ENCODE results near the gene VAMP1.

Gene VAMP1

DNA sequence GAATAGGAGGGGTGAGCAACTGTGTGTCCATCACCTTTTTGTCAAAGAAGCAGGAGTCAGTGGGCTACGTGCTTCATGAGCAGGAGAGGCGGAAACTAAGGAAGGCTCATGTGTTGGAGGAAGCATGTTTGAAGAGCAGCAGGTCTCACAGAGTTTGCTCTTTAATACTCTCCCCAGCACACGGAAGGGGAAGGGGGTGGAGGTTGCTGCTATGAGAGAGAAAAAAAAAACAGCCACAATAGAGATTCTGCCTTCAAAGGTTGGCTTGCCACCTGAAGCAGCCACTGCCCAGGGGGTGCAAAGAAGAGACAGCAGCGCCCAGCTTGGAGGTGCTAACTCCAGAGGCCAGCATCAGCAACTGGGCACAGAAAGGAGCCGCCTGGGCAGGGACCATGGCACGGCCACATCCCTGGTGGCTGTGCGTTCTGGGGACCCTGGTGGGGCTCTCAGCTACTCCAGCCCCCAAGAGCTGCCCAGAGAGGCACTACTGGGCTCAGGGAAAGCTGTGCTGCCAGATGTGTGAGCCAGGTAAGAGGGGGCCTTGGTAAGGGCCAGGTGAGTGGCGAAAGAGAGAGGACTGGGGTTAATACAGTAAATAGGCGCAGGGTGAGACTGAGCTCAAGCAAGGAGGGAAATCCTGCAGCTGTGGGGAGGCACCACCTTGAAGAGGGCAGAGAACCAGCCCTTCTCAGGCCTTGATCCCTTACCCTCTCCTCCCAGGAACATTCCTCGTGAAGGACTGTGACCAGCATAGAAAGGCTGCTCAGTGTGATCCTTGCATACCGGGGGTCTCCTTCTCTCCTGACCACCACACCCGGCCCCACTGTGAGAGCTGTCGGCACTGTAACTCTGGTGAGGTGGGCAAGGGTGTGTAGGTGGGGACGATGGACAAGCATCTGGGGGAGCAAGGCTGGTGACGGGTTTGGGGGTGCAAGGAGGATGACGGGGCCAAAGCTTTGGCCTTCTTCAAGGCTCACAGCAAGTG is 25.5 kb downstream of the VAMP1 start, which contains the start of gene CD27:
TSS of gene CD27 (plus strand) at position 252 of the 985 bp plus-strand sequence. CDS start at position 393, 141 bp downstream.
- TF ChIP-seq MYC (IDR thresholded peaks at IDR 0.05; ENCODE audit: low read depth, low read length) (no peak), POLR2A (IDR thresholded peaks at IDR 0.05; ENCODE audit: extremely low read depth, insufficient read length) (no peak)
- TF ChIP-seq, protein P1, sequence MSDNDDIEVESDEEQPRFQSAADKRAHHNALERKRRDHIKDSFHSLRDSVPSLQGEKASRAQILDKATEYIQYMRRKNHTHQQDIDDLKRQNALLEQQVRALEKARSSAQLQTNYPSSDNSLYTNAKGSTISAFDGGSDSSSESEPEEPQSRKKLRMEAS (IDR thresholded peaks at IDR 0.05; ENCODE audit: low read depth, low read length): no peak
- TF ChIP-seq, protein P2, sequence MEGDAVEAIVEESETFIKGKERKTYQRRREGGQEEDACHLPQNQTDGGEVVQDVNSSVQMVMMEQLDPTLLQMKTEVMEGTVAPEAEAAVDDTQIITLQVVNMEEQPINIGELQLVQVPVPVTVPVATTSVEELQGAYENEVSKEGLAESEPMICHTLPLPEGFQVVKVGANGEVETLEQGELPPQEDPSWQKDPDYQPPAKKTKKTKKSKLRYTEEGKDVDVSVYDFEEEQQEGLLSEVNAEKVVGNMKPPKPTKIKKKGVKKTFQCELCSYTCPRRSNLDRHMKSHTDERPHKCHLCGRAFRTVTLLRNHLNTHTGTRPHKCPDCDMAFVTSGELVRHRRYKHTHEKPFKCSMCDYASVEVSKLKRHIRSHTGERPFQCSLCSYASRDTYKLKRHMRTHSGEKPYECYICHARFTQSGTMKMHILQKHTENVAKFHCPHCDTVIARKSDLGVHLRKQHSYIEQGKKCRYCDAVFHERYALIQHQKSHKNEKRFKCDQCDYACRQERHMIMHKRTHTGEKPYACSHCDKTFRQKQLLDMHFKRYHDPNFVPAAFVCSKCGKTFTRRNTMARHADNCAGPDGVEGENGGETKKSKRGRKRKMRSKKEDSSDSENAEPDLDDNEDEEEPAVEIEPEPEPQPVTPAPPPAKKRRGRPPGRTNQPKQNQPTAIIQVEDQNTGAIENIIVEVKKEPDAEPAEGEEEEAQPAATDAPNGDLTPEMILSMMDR (IDR thresholded peaks at IDR 0.05; ENCODE audit: low read depth, low read length): no peak
- no peak within 1 kb of the TSS for H3K4me3 ChIP-seq (ENCODE audit: low read depth, low read length)
- no peak for DNase-seq (ENCODE audit: low read depth)

DNA sequence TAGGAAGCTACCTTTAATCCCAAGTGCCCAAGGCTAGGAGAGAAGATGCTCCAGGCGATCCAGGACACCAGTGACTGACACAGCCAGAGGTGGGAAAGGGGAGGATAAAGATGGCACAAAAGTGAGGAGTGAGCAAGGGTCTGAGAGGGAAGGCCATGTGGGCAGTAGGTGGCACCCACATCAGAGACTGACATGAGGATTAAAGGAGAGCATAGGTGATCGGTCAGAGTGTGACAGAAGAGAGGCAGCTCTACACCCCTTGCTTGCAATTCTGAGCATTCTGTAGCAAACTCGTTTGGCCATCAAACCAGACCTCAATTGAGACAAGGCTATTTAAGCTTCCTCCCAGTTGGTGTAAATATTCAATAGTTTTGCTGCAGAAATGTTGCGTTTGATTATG is 26.4 kb downstream of the VAMP1 start:
- TF ChIP-seq, protein P2 (IDR thresholded peaks at IDR 0.05; ENCODE audit: low read depth, low read length): no peak
- TF ChIP-seq, protein P1 (IDR thresholded peaks at IDR 0.05; ENCODE audit: low read depth, low read length): no peak
- TF ChIP-seq MYC (IDR thresholded peaks at IDR 0.05; ENCODE audit: low read depth, low read length): no peak
- H3K4me3 ChIP-seq (ENCODE audit: low read depth, low read length): no peak overlapping the region
- DNase-seq (ENCODE audit: low read depth): no peak

- DNase-seq (ENCODE audit: low read depth): no peak
- TF ChIP-seq, protein P1 (IDR thresholded peaks at IDR 0.05; ENCODE audit: low read depth, low read length): no peak
- TF ChIP-seq MYC (IDR thresholded peaks at IDR 0.05; ENCODE audit: low read depth, low read length): no peak
- no peak for TF ChIP-seq POLR2A (IDR thresholded peaks at IDR 0.05; ENCODE audit: extremely low read depth, insufficient read length)
- TF ChIP-seq, protein P2 (IDR thresholded peaks at IDR 0.05; ENCODE audit: low read depth, low read length): no peak
- H3K4me3 ChIP-seq (ENCODE audit: low read depth, low read length): no peak overlapping the region
These were observed 27.0 kb downstream of the VAMP1 start for GRCh38 chr12:6443361-6443983.

DNA sequence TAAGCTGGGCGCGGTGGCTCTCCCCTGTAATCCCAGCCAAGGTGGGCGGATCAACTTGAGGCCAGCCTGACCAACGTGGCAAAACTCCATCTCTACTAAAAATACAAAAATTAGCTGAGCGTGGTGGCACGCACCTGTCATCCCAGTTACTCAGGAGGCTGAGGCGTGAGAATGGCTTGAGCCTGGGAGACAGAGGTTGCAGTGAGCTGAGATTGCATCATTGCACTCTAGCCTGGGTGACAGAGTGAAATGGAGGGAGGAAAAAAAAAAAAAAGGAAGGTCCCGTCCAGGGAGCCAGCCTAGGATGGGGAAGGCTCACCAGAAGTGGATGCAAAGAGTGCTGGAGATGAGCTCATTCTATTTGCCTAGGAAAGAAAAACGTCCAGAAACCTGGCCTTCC is 27.6 kb downstream of the VAMP1 start:
- DNase-seq (ENCODE audit: low read depth): no peak
- H3K4me3 ChIP-seq (ENCODE audit: low read depth, low read length): no peak overlapping the region
- TF ChIP-seq, protein P1 (IDR thresholded peaks at IDR 0.05; ENCODE audit: low read depth, low read length): no peak
- TF ChIP-seq MYC (IDR thresholded peaks at IDR 0.05; ENCODE audit: low read depth, low read length) (no peak), POLR2A (IDR thresholded peaks at IDR 0.05; ENCODE audit: extremely low read depth, insufficient read length) (no peak)
- TF ChIP-seq, protein P2 (IDR thresholded peaks at IDR 0.05; ENCODE audit: low read depth, low read length): no peak

- H3K4me3 ChIP-seq (ENCODE audit: low read depth, low read length): no peak overlapping the region
- TF ChIP-seq, protein P2 (IDR thresholded peaks at IDR 0.05; ENCODE audit: low read depth, low read length): no peak
- TF ChIP-seq POLR2A (IDR thresholded peaks at IDR 0.05; ENCODE audit: extremely low read depth, insufficient read length): no peak
- no peak for TF ChIP-seq MYC (IDR thresholded peaks at IDR 0.05; ENCODE audit: low read depth, low read length)
- TF ChIP-seq, protein P1 (IDR thresholded peaks at IDR 0.05; ENCODE audit: low read depth, low read length): no peak
- no peak for DNase-seq (ENCODE audit: low read depth)
These were observed 30.1 kb downstream of the VAMP1 start for GRCh38 chr12:6440391-6440790.
